ENCODE results near the gene CCDC124. TPM values are rescaled to one million over a fixed set of nuclear protein-coding genes. Genes with fewer than 3 reads are reported as not detected.
"Not testable (repeated sequence)": the region's sequence is repeated elsewhere in the genome, so short reads cannot be mapped to it uniquely, and the experiment has no call there.

CCDC124 gene
- total RNA-seq, 1 experiment from 2014 or later, result 131 TPM

GRCh38 chr19:17910791-17911360 is 21.9 kb upstream of the CCDC124 start:
- no peaks in the 10 kb centered on the region for H3K27me3 ChIP-seq (replicated peaks; ENCODE audit: insufficient read depth, low read depth, low read length, poor library complexity)
- ChIA-PET CTCF (no interaction called here), POLR2A (ENCODE audit: low non-redundant PET) (no interaction called here)
- H3K36me3 ChIP-seq (ENCODE audit: insufficient read depth, low read length, poor library complexity, severe bottlenecking), result no peaks in the 10 kb centered on the region
- no peaks in the 10 kb centered on the region for H3K4me1 ChIP-seq (ENCODE audit: insufficient read depth, low read length, poor library complexity, severe bottlenecking)
- H3K27ac ChIP-seq (ENCODE audit: low read depth, low read length, poor library complexity, severe bottlenecking), result no peak overlapping the region
- H3K4me3 ChIP-seq (ENCODE audit: low read depth, low read length, poor library complexity, severe bottlenecking), result no peak overlapping the region
- intact Hi-C loops (cut with micrococcal nuclease; ENCODE audit: unreplicated experiment), result no loop called here
- DNase-seq (ENCODE audit: low spot score), result no peak
- TF ChIP-seq EZH2 (IDR thresholded peaks at IDR 0.05; ENCODE audit: borderline replicate concordance, low read depth, low read length, poor library complexity, severe bottlenecking) (no peak), CTCF (conservative IDR thresholded peaks at IDR 0.05; ENCODE audit: low read depth, low read length) (no peak)
- no peaks in the 10 kb centered on the region for H3K9me3 ChIP-seq (ENCODE audit: low read depth, low read length, poor library complexity, severe bottlenecking)
- BruUV-seq (replicated peaks), result no TSS peak

DNA sequence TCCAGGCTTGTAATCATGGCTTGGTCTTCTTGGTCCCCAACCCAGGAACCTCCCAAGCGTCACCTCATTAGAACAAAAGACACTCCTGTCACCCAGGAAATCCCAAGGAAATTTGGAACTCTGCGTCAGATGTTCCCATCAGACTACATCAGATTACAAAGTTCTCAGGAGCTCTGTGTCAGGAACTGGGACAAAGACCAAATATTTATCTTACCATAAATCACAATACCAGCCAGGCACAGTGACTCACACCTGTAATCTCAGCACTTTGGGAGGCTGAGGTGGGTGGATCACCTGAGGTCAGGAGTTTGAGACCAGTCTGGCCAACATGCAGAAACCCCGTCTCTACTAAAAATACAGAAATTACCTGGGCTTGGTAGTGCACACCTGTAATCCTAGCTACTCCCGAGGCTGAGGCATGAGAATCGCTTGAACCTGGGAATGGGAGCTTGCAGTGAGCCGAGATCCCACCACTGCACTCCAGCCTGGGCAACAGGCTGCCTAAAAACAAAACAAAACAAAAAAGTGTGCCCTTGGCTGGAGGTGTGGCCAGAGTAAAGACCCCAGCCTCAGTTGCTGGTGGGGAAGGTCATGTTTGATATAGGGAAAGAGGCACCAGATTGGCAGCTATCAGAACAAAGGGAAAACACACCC is 16.7 kb upstream of the CCDC124 start:
- Histone ChIP-seq H3K4me1 (ENCODE audit: insufficient read depth, low read length, poor library complexity, severe bottlenecking) (no peaks in the 10 kb centered on the region), H3K4me3 (ENCODE audit: low read depth, low read length, poor library complexity, severe bottlenecking) (no peak overlapping the region), H3K36me3 (ENCODE audit: insufficient read depth, low read length, poor library complexity, severe bottlenecking) (no peaks in the 10 kb centered on the region), H3K9me3 (ENCODE audit: low read depth, low read length, poor library complexity, severe bottlenecking) (no peaks in the 10 kb centered on the region), H3K27ac (ENCODE audit: low read depth, low read length, poor library complexity, severe bottlenecking) (no peak overlapping the region), H3K27me3 (replicated peaks; ENCODE audit: insufficient read depth, low read depth, low read length, poor library complexity) (no peaks in the 10 kb centered on the region)
- intact Hi-C loops (cut with micrococcal nuclease; ENCODE audit: unreplicated experiment), result no loop called here
- ChIA-PET POLR2A (ENCODE audit: low non-redundant PET) (no interaction called here), CTCF (interaction anchor here (0.6 kb wide), 1 partner anchor 279 kb away, joined by 4 read pairs; no protein-coding TSS in a partner anchor)
- BruUV-seq (replicated peaks), result no TSS peak
- TF ChIP-seq CTCF (conservative IDR thresholded peaks at IDR 0.05; ENCODE audit: low read depth, low read length) (no peak), EZH2 (IDR thresholded peaks at IDR 0.05; ENCODE audit: borderline replicate concordance, low read depth, low read length, poor library complexity, severe bottlenecking) (no peak)
- no peak for DNase-seq (ENCODE audit: low spot score)

DNA sequence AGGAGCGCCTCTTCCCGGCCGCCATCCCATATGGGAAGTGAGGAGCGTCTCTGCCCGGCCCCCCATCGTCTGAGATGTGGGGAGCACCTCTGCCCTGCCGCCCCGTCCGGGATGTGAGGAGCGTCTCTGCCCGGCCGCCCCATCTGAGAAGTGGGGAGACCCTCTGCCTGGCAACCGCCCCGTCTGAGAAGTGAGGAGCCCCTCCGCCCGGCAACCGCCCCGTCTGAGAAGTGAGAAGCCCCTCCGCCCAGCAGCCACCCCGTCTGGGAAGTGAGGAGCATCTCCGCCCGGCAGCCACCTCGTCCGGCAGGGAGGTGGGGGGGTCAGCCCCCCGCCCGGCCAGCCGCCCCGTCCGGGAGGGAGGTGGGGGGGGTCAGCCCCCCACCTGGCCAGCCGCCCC is 14.7 kb upstream of the CCDC124 start:
- H3K9me3 ChIP-seq (ENCODE audit: low read depth, low read length, poor library complexity, severe bottlenecking); DNase-seq (ENCODE audit: low spot score); POLR2A ChIA-PET (ENCODE audit: low non-redundant PET); H3K4me1 ChIP-seq (ENCODE audit: insufficient read depth, low read length, poor library complexity, severe bottlenecking); H3K27ac ChIP-seq (ENCODE audit: low read depth, low read length, poor library complexity, severe bottlenecking); BruUV-seq (replicated peaks); H3K36me3 ChIP-seq (ENCODE audit: insufficient read depth, low read length, poor library complexity, severe bottlenecking); H3K4me3 ChIP-seq (ENCODE audit: low read depth, low read length, poor library complexity, severe bottlenecking); H3K27me3 ChIP-seq (replicated peaks; ENCODE audit: insufficient read depth, low read depth, low read length, poor library complexity); intact Hi-C loops (cut with micrococcal nuclease; ENCODE audit: unreplicated experiment); CTCF ChIA-PET: not testable (repeated sequence)

DNA sequence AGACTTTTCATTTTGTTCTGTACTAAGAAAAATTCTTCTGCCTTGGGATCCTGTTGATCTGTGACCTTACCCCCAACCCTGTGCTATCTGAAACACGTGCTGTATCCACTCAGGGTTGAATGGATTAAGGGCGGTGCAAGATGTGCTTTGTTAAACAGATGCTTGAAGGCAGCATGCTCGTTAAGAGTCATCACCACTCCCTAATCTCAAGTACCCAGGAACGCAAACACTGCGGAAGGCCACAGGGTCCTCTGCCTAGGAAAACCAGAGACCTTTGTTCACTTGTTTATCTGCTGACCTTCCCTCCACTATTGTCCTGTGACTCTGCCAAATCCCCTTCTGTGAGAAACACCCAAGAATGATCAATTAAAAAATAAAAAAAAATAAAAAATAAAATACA is 13.7 kb upstream of the CCDC124 start:
- H3K36me3 ChIP-seq (ENCODE audit: insufficient read depth, low read length, poor library complexity, severe bottlenecking); H3K4me1 ChIP-seq (ENCODE audit: insufficient read depth, low read length, poor library complexity, severe bottlenecking); H3K9me3 ChIP-seq (ENCODE audit: low read depth, low read length, poor library complexity, severe bottlenecking); intact Hi-C loops (cut with micrococcal nuclease; ENCODE audit: unreplicated experiment); POLR2A ChIA-PET (ENCODE audit: low non-redundant PET); DNase-seq (ENCODE audit: low spot score); H3K4me3 ChIP-seq (ENCODE audit: low read depth, low read length, poor library complexity, severe bottlenecking); BruUV-seq (replicated peaks); CTCF ChIA-PET; H3K27me3 ChIP-seq (replicated peaks; ENCODE audit: insufficient read depth, low read depth, low read length, poor library complexity); H3K27ac ChIP-seq (ENCODE audit: low read depth, low read length, poor library complexity, severe bottlenecking): not testable (repeated sequence)
